Aorta (tissue), 5 donors: ENCODE measurements around the gene NUP62CL. TPM values are rescaled to one million over a fixed set of nuclear protein-coding genes. Genes with fewer than 3 reads are reported as not detected.

Experiments used
- ATAC-seq: fragments of 200-7000 bp; cut with Tn5 transposase; one replicate; pipeline ENCODE4 v1.9.1; 2022; ENCODE audit warnings: moderate library complexity; ENCODE audit not compliant: low FRiP score
- DNase-seq, 2 donors: peaks; one replicate each; pipeline ENCODE4 v3.0.0-alpha.2; 2020
- H3K27ac ChIP-seq, 2 donors: one replicate each; pipeline ENCODE4 v1.5.1; 2013; ENCODE audit warnings: low read length in 2 of 2, mild to moderate bottlenecking in 2 of 2, moderate library complexity in 2 of 2, control low read depth in 1 of 2, inconsistent platforms in 1 of 2, low read depth in 1 of 2
- H3K27me3 ChIP-seq, 2 donors: one replicate each; pipeline ENCODE4 v1.6.1; 2013; ENCODE audit warnings: control low read depth in 1 of 2, low read length in 1 of 2, mild to moderate bottlenecking in 1 of 2, moderate library complexity in 1 of 2; ENCODE audit not compliant: insufficient read depth in 2 of 2, control insufficient read depth in 1 of 2
- H3K36me3 ChIP-seq, 2 donors: one replicate each; pipeline ENCODE4 v1.6.1; 2013; ENCODE audit warnings: control low read depth in 1 of 2, low read length in 1 of 2, mild to moderate bottlenecking in 1 of 2; ENCODE audit not compliant: insufficient read depth in 2 of 2, control insufficient read depth in 1 of 2
- H3K4me1 ChIP-seq, 2 donors: one replicate each; pipeline ENCODE4 v1.6.1; 2013; ENCODE audit warnings: low read length in 2 of 2, control low read depth in 1 of 2, mild to moderate bottlenecking in 1 of 2, moderate library complexity in 1 of 2; ENCODE audit not compliant: insufficient read depth in 2 of 2, control insufficient read depth in 1 of 2
- H3K4me3 ChIP-seq, 2 donors: one replicate each; pipeline ENCODE4 v1.5.1; 2013; ENCODE audit warnings: low read length in 2 of 2, control low read depth in 1 of 2, mild to moderate bottlenecking in 1 of 2
- H3K9me3 ChIP-seq: one replicate; pipeline ENCODE4 v1.6.1; 2013; ENCODE audit warnings: mild to moderate bottlenecking, low read length; ENCODE audit not compliant: control insufficient read depth
- WGBS, 2 donors: extraction: QIAGEN DNeasy Blood & Tissue Kit; methylation state at CpG; one replicate each; pipeline ENCODE4 v1.1.7; 2013; 5-methylcytosine and 5-hydroxymethylcytosine counted together
- intact Hi-C, 2 donors: fragments of 100-400 bp; cut with DNase I; formaldehyde crosslinking; loops; one replicate each; pipeline versions ENCODE4 v1.14.2 to v1.15.0; 2022
- long read RNA-seq, 2 donors: library from polyadenylated mRNA; unstranded; transcript quantifications; one replicate each; pipeline ENCODE4 v2.0.0, GENCODE V29; 2020 to 2021
- polyA plus RNA-seq, 2 donors: library from polyadenylated mRNA; stranded (reverse); fragments of 200-250 nt; gene quantifications; one replicate each; pipeline ENCODE4 v1.2.3, GENCODE V29; 2013
- total RNA-seq, 2 donors: library from RNA; stranded (reverse); fragmentation: NEBNext Ultra II Directional; extraction: Animal tissue kit (Norgen Biotek cat#: 25700); gene quantifications; one replicate each; pipeline ENCODE4 v1.2.1, GENCODE V29; 2021
- donor health status: healthy with polysubstance abuse.
- donor health status: Bipolar disorder and iron deficiency.
- donor health status: DM: no; HTN: no; CAD: no.
- donor health status: DM: no; HTN: no; CAD: no.
- donor health status: DM: yes; HTN: yes; CAD: no.

The NUP62CL gene
- total RNA-seq = under 1 TPM; 0.39 to 0.96 TPM
- not detected for polyA plus RNA-seq
- long read RNA-seq, donor 1, partial matches to known transcripts = 0 of 1 reads
- long read RNA-seq, donor 1, other reads (novel, unspliced or antisense) = 1 of 1 reads
- long read RNA-seq, donor 2 = 0 reads

- DNase-seq (peak; percentile 65 to 81), ATAC-seq (peak; percentile 69)
- 1 to 32% methylated on average over 66 of the region's 66 CpGs for WGBS, 2 donors
- Histone ChIP-seq H3K27me3 (no peaks in the 10 kb centered on the region), H3K9me3 (no peaks in the 10 kb centered on the region), H3K4me1 (no peaks in the 10 kb centered on the region), H3K36me3 (no peaks in the 10 kb centered on the region), H3K4me3 (peak within 1 kb of the TSS; percentile 9 to 53), H3K27ac (no peak within 1 kb of the TSS)
- intact Hi-C loops = no loop called here
Observed at GRCh38 chrX:107205770-107206696, at the start of gene NUP62CL, which contains the start of gene DNAAF6. NUP62CL (minus strand) TSS chrX:107206433; CDS start chrX:107175146, 31,287 bp downstream. DNAAF6 (plus strand) TSS chrX:107206611; CDS start chrX:107212876, 6,265 bp downstream.

GRCh38 chrX:107228486-107228819 is 22.2 kb upstream of the NUP62CL start:
- no peak for DNase-seq
- WGBS, 2 donors = 66 to 74% methylated on average over 2 of the region's 2 CpGs
- H3K9me3 ChIP-seq = no peaks in the 10 kb centered on the region

GRCh38 chrX:107227780-107228485 is 21.7 kb upstream of the NUP62CL start:
- ATAC-seq (no peak), DNase-seq (no peak)
- Histone ChIP-seq H3K9me3 (no peaks in the 10 kb centered on the region), H3K27me3 (no peaks in the 10 kb centered on the region), H3K4me1 (no peaks in the 10 kb centered on the region), H3K4me3 (no peak overlapping the region), H3K27ac (no peak overlapping the region), H3K36me3 (no peaks in the 10 kb centered on the region)
- WGBS, 2 donors = 74 to 94% methylated on average over 2 of the region's 2 CpGs
- intact Hi-C loops = no loop called here

More at GRCh38 chrX:107228486-107228819, 22.2 kb upstream of the NUP62CL start:
- no peak overlapping the region for H3K4me3 ChIP-seq
- no peaks in the 10 kb centered on the region for H3K27me3 ChIP-seq
- no peak overlapping the region for H3K27ac ChIP-seq
- ATAC-seq = no peak
- intact Hi-C loops = no loop called here
- no peaks in the 10 kb centered on the region for H3K4me1 ChIP-seq
- H3K36me3 ChIP-seq = no peaks in the 10 kb centered on the region

- no peaks in the 10 kb centered on the region for H3K36me3 ChIP-seq
- H3K27ac ChIP-seq = no peak overlapping the region
- H3K27me3 ChIP-seq = no peaks in the 10 kb centered on the region
- no peak for ATAC-seq
- H3K4me1 ChIP-seq = no peaks in the 10 kb centered on the region
- intact Hi-C loops = no loop called here
- H3K4me3 ChIP-seq = no peak overlapping the region
- WGBS, 2 donors = 86 to 88% methylated on average over 1 of the region's 1 CpG
- DNase-seq = no peak
- no peaks in the 10 kb centered on the region for H3K9me3 ChIP-seq
Observed at GRCh38 chrX:107226757-107227156, 20.5 kb upstream of the NUP62CL start.

GRCh38 chrX:107213477-107213876 is 7.2 kb upstream of the NUP62CL start:
- WGBS, 2 donors = 88 to 93% methylated on average over 1 of the region's 1 CpG

GRCh38 chrX:107207943-107208342 is 1.7 kb upstream of the NUP62CL start:
- no peaks in the 10 kb centered on the region for H3K36me3 ChIP-seq
- no peaks in the 10 kb centered on the region for H3K4me1 ChIP-seq
- no peaks in the 10 kb centered on the region for H3K9me3 ChIP-seq
- DNase-seq = no peak
- no peak overlapping the region for H3K27ac ChIP-seq
- ATAC-seq = no peak
- 92 to 96% methylated on average over 9 of the region's 9 CpGs for WGBS, 2 donors
- intact Hi-C loops = no loop called here
- H3K27me3 ChIP-seq = no peaks in the 10 kb centered on the region
- H3K4me3 ChIP-seq = no peak overlapping the region

More at GRCh38 chrX:107213477-107213876, 7.2 kb upstream of the NUP62CL start:
- intact Hi-C loops = no loop called here
- no peak for ATAC-seq
- Histone ChIP-seq H3K9me3 (no peaks in the 10 kb centered on the region), H3K4me3 (no peak overlapping the region), H3K4me1 (no peaks in the 10 kb centered on the region), H3K27me3 (no peaks in the 10 kb centered on the region), H3K36me3 (no peaks in the 10 kb centered on the region), H3K27ac (no peak overlapping the region)
- no peak for DNase-seq

GRCh38 chrX:107207089-107207488 is 856 bp upstream of the NUP62CL start:
- Histone ChIP-seq H3K27me3 (no peaks in the 10 kb centered on the region), H3K9me3 (no peaks in the 10 kb centered on the region), H3K36me3 (no peaks in the 10 kb centered on the region), H3K4me3 (no peak overlapping the region), H3K4me1 (no peaks in the 10 kb centered on the region), H3K27ac (no peak overlapping the region)
- 81 to 92% methylated on average over 7 of the region's 7 CpGs for WGBS, 2 donors
- no peak for ATAC-seq
- no peak for DNase-seq
- intact Hi-C loops = no loop called here

GRCh38 chrX:107206697-107207065 is 448 bp upstream of the NUP62CL start:
- no peak for DNase-seq
- intact Hi-C loops = no loop called here
- WGBS, 2 donors = 45 to 52% methylated on average over 9 of the region's 9 CpGs

More at GRCh38 chrX:107206697-107207065, 448 bp upstream of the NUP62CL start:
- Histone ChIP-seq H3K27ac (no peak overlapping the region), H3K36me3 (no peaks in the 10 kb centered on the region), H3K4me3 (peak overlapping the region in 1 of 2 donors; percentile 9), H3K27me3 (no peaks in the 10 kb centered on the region), H3K4me1 (no peaks in the 10 kb centered on the region), H3K9me3 (no peaks in the 10 kb centered on the region)
- no peak for ATAC-seq
